Neural progenitor cell (in vitro differentiated cells): ENCODE data around the gene MTIF2. TPM values are rescaled to one million over a fixed set of nuclear protein-coding genes. Genes with fewer than 3 reads are reported as not detected.

Experiments used
- DNase-seq: peaks from one replicate; pipeline ENCODE4 v3.0.0-alpha.2; 2016; ENCODE audit warnings: low spot score
- H2AFZ ChIP-seq: fragments of 200-600 bp; sonication (generic); replicated peaks from 2 replicates; pipeline ENCODE4 v1.6.1; 2016; ENCODE audit warnings: antibody characterized with exemption
- H3F3A ChIP-seq: fragments of 200-600 bp; sonication (generic); 2 replicates; pipeline ENCODE4 v1.6.1; 2016; ENCODE audit warnings: antibody characterized with exemption, low read depth
- H3K27ac ChIP-seq: fragments of 200-600 bp; sonication (generic); 2 replicates; pipeline ENCODE4 v1.5.1; 2016; ENCODE audit warnings: mild to moderate bottlenecking
- H3K27me3 ChIP-seq: fragments of 200-600 bp; sonication (generic); 2 replicates; pipeline ENCODE4 v1.6.1; 2016; ENCODE audit warnings: mild to moderate bottlenecking, moderate library complexity
- H3K36me3 ChIP-seq: fragments of 200-600 bp; sonication (generic); 2 replicates; pipeline ENCODE4 v1.5.1; 2016
- H3K4me1 ChIP-seq: fragments of 200-600 bp; sonication (generic); 2 replicates; pipeline ENCODE4 v1.6.1; 2016; ENCODE audit warnings: mixed run types
- H3K4me2 ChIP-seq: fragments of 200-600 bp; sonication (generic); 2 replicates; pipeline ENCODE4 v1.6.1; 2016
- H3K4me3 ChIP-seq: fragments of 200-600 bp; sonication (generic); 2 replicates; pipeline ENCODE4 v1.5.1; 2016
- H3K79me2 ChIP-seq: fragments of 200-600 bp; sonication (generic); 2 replicates; pipeline ENCODE4 v1.6.1; 2016; ENCODE audit warnings: low read depth
- H3K9ac ChIP-seq: fragments of 200-600 bp; sonication (generic); 2 replicates; pipeline ENCODE4 v1.6.1; 2016
- H3K9me3 ChIP-seq: fragments of 200-600 bp; sonication (generic); 2 replicates; pipeline ENCODE4 v1.5.1; 2016; ENCODE audit warnings: low read depth
- H4K20me1 ChIP-seq: fragments of 200-600 bp; sonication (generic); 2 replicates; pipeline ENCODE4 v1.6.1; 2016; ENCODE audit warnings: low read depth
- H3K27ac Mint-ChIP-seq: 3 replicates; pipeline ENCODE4 v1.8.0; 2021; ENCODE audit warnings: mixed read lengths
- H3K27me3 Mint-ChIP-seq: 2 replicates; pipeline ENCODE4 v1.8.0; 2022; ENCODE audit warnings: low read depth, mild to moderate bottlenecking, inconsistent platforms, moderate library complexity, mixed read lengths; ENCODE audit not compliant: insufficient read depth
- H3K36me3 Mint-ChIP-seq: 3 replicates; pipeline ENCODE4 v1.8.0; 2021; ENCODE audit warnings: mixed read lengths
- H3K4me1 Mint-ChIP-seq: 3 replicates; pipeline ENCODE4 v1.8.0; 2021; ENCODE audit warnings: mixed read lengths
- H3K4me3 Mint-ChIP-seq: 3 replicates; pipeline ENCODE4 v1.8.0; 2021; ENCODE audit warnings: mild to moderate bottlenecking, moderate library complexity, mixed read lengths
- H3K9me3 Mint-ChIP-seq: 3 replicates; pipeline ENCODE4 v1.8.0; 2020; ENCODE audit warnings: mixed read lengths
- CTCF ChIP-seq: fragments of 200-600 bp; sonication (generic); IDR thresholded peaks from 2 replicates; pipeline ENCODE4 v1.5.1; 2017; ENCODE audit warnings: antibody characterized with exemption, mild to moderate bottlenecking
- EZH2 ChIP-seq: fragments of 200-600 bp; sonication (generic); IDR thresholded peaks from 2 replicates; pipeline ENCODE4 v1.6.1; 2017; ENCODE audit warnings: antibody characterized with exemption, mild to moderate bottlenecking, moderate library complexity
- EZH2phosphoT487 ChIP-seq: fragments of 200-600 bp; sonication (generic); IDR thresholded peaks from 2 replicates; pipeline ENCODE4 v1.6.1; 2017; ENCODE audit warnings: antibody characterized with exemption
- total RNA-seq: library from RNA; depleted of rRNA; stranded (reverse); fragments of >200 nt; gene quantifications from 2 replicates; pipeline ENCODE4 v1.2.3, GENCODE V29; 2015; ENCODE audit warnings: low replicate concordance

MTIF2 gene
- total RNA-seq, 1 donor from 2014 or later, result 39.2 TPM

DNA sequence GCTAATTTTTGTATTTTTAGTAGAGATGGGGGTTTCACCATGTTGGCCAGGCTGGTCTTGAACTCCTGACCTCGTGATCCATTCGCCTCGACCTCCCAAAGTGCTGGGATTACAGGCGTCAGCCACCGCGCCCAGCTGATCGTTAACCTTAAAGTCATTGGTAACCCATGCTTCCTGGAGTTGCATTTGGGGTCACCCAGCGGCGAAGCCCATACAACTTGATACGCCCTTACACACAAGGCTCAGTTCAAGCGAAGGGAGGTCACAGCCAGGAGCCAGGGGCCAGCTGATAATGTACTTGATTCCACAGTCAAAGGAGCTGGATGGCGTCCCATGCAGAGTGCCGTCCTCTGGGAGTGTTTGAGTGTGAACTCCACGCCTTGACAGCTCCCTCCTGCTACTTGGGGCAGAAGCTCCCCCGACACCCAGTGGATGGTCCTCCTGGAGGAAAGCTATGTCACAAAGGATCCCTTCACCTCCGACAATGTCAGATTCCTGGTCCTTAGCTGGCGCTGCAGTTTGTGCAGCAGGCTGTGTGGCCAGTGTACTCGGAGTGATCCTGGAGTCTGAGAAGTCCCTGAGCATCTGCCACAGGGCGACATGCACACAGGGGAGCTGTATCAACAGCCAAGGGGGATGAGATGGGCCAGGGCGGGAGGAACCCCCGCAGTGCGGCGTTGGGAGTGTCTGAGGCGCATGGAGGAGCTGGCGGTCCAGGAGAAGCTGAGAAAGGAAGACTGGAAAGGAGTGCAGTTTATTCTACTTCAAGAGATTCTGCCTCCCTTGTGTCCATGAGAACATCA, 44.9 kb downstream of the MTIF2 start:
- Histone ChIP-seq H3K4me1 (no peaks in the 10 kb centered on the region), H3K4me3 (peak overlapping the region; percentile 63), H3K9me3 (no peaks in the 10 kb centered on the region), H4K20me1 (peaks cover 8% of the 10 kb centered on the region), H3K79me2 (peaks cover 23% of the 10 kb centered on the region), H3K27ac (no peak overlapping the region), H3K9ac (no peak overlapping the region), H3K4me2 (peak overlapping the region; percentile 81), H3K27me3 (no peaks in the 10 kb centered on the region), H3K36me3 (no peaks in the 10 kb centered on the region), H3F3A (peaks cover 21% of the 10 kb centered on the region), H2AFZ (no peak overlapping the region)
- Mint-ChIP-seq H3K9me3 (no peaks in the 10 kb centered on the region), H3K4me3 (no peak overlapping the region), H3K27ac (no peak overlapping the region), H3K27me3 (peaks cover 4% of the 10 kb centered on the region), H3K36me3 (peaks cover 22% of the 10 kb centered on the region), H3K4me1 (peaks cover 8% of the 10 kb centered on the region)
- no peak for DNase-seq
- TF ChIP-seq CTCF (no peak), EZH2phosphoT487 (no peak), EZH2 (no peak)

DNA sequence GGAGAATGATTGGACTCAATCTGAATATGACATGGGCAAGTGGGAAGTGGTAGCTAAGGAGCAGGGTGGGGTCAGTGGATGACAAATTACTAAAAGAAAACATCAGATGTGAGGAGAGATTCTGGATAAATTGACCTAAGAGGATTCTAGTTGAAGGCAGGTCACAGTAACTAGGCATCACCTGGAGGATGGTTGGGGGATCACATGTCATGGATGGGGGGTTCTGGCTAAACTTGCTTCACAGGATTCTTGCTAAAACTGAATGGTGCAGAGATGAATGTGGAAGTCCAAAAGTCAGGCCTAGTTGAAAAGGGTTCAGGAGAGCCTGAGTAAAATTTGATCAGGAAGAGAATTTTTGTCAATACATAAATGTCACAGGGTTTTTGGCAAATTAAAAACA, 55.2 kb downstream of the MTIF2 start:
- H3K27ac Mint-ChIP-seq, result no peak overlapping the region
- H3K27ac ChIP-seq, result no peak overlapping the region
- no peaks in the 10 kb centered on the region for H3K4me1 ChIP-seq
- no peaks in the 10 kb centered on the region for H3K36me3 ChIP-seq
- no peaks in the 10 kb centered on the region for H3F3A ChIP-seq
- TF ChIP-seq EZH2 (no peak), CTCF (no peak), EZH2phosphoT487 (no peak)
- no peak overlapping the region for H3K4me2 ChIP-seq
- H3K9ac ChIP-seq, result no peak overlapping the region
- no peaks in the 10 kb centered on the region for H4K20me1 ChIP-seq
- no peak overlapping the region for H2AFZ ChIP-seq
- H3K9me3 ChIP-seq, result no peaks in the 10 kb centered on the region
- no peak overlapping the region for H3K4me3 Mint-ChIP-seq
- no peaks in the 10 kb centered on the region for H3K79me2 ChIP-seq
- peaks cover 12% of the 10 kb centered on the region for H3K36me3 Mint-ChIP-seq
- DNase-seq, result no peak
- no peaks in the 10 kb centered on the region for H3K27me3 Mint-ChIP-seq
- no peaks in the 10 kb centered on the region for H3K9me3 Mint-ChIP-seq
- no peak overlapping the region for H3K4me3 ChIP-seq
- H3K27me3 ChIP-seq, result no peaks in the 10 kb centered on the region
- no peaks in the 10 kb centered on the region for H3K4me1 Mint-ChIP-seq

DNA sequence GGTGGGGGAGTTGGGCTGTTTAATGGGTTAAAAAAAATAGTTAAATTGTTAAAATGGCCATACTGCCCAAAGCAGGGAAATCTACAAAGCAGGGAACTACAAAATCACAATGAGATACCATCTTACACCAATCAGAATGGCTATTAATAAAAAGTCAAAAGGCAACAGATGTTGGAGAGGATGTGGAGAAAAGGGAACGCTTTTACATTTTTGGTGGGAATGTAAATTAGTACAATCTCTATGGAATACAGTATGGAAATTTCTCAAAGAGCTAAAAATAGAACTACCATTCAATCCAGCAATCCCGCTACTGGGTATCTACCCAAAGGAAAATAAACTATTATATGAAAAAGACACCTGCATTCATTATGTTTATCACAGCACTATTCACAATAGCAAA, 64.1 kb downstream of the MTIF2 start:
- peaks cover 45% of the 10 kb centered on the region for H3K36me3 Mint-ChIP-seq
- no peak for TF ChIP-seq EZH2phosphoT487
- no peak for TF ChIP-seq EZH2
- TF ChIP-seq CTCF, result no peak

More for the DNA sequence above, 64.1 kb downstream of the MTIF2 start:
- Histone ChIP-seq H3K4me3 (no peak overlapping the region), H3K27me3 (no peaks in the 10 kb centered on the region), H2AFZ (no peak overlapping the region), H3F3A (no peaks in the 10 kb centered on the region), H3K9ac (no peak overlapping the region), H3K4me2 (no peak overlapping the region), H3K4me1 (no peaks in the 10 kb centered on the region), H3K9me3 (no peaks in the 10 kb centered on the region), H4K20me1 (no peaks in the 10 kb centered on the region), H3K79me2 (no peaks in the 10 kb centered on the region), H3K36me3 (peaks cover 4% of the 10 kb centered on the region), H3K27ac (no peak overlapping the region)
- H3K9me3 Mint-ChIP-seq, result peaks cover 27% of the 10 kb centered on the region
- no peak overlapping the region for H3K27ac Mint-ChIP-seq
- no peaks in the 10 kb centered on the region for H3K4me1 Mint-ChIP-seq
- no peak overlapping the region for H3K4me3 Mint-ChIP-seq
- DNase-seq, result no peak
- H3K27me3 Mint-ChIP-seq, result no peaks in the 10 kb centered on the region
